ENCODE data around the gene ADGRL2.
A peak's percentile ranks its signal among the peaks of the same experiment; 100 is the strongest.

The ADGRL2 gene

DNA sequence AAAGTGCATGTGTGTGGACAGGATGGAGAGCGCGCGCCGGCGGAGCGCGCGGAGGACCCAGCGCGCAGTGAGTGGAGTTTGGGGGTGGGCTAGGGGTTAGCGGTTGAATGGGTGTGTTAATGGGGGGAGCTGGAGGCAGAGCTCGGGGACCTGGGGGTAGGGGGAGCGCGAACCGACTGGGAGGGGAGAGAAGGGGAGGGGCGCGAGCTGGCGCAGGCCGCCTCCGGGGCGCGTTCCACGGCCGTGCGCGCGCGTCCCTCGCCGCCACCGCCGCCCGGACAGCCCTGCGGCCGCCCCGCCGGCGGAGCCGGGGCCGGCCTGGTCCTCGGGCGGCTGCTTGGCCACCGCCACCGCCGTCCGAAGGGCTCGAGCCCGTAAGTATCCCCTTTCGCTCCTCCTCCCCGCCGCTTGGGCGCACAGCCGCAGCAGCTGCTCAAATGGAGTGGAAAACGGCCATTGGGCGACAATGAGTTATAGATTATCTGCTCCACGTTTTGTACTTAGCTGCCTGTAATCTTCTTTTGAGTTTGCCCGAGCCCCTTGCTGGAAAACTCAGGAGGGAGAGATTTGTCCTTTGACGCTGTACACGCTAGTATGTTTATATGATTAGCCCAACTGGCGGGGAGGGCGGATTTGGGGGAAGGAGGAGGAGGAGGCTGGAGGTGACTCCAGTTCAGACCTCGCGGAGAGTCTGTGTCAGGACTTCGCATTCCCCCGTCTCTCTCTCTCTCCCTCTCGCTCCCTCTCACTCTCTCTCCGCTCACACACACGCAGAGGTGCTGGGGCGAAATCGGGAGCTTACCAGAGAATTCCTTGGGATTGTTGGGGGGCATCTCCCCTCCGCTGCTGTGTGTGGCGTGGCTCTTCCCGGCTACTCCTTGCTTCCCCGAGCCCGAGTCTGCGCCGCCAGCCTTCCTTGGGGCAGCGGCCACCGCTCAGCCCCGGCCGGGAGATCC, at the start of gene ADGRL2:
TSS of gene ADGRL2 (plus strand) at position 240 of the 956 bp plus-strand sequence. CDS start 36,051 bp downstream, outside the sequence.
- DNase-seq: peak; percentile 95

DNA sequence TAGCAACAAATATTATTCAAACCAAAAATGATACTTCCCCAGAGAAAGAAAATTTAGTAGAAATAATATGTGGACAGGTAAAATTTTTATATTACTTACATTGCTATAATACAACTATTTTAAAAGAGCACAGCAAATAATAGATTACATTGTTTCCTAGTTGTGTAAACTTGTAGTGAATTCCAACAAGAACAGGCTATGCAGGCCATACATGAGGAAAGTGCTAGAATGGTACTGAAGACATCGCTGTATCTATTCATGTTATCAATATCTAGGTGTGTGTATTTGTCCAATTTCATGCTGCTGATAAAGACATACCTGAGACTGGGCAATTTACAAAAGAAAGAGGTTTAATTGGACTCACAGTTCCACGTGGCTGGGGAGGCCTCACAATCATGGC, 47.9 kb upstream of the ADGRL2 start:
- no peak for DNase-seq

DNA sequence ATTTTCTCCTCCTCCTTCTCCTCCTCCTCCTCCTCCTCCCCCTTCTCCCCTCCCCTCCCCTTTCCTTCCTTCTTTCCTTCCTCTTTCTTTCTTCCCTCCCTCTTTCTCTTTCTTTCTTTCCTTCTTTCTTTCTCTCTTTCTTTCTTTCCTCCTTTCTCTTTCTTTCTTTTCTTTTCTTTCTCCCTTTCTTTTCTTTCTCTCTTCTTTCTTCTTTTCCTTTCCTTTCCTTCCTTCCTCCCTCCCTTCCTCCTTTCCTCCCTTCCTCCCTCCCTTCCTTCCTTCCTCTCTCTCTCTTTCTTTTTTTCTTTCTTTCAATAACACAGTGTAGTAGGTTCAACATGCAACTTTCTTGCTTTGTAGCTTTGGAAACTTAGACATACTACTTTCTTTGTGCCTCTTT, 46.3 kb upstream of the ADGRL2 start:
- no peak for DNase-seq

DNA sequence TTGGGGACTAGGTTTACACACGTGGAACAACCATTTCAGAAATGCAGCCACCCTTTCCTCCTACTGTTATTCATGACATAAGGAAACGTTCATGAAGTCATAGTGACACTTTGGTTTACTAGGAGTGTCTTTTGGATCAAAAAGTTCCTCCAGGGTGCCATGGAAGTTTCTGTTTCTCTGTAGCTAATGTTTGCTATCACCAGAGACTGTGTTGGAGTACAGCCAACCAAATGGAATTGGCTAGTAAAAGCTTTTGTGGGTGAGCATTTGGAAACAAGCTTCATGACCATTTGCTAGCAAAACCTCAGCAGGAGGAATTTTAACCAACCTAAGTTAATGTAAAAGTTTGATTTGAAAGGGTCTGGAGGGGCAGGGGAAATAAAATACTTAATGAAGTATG, 43.9 kb upstream of the ADGRL2 start:
- no peak for DNase-seq

DNA sequence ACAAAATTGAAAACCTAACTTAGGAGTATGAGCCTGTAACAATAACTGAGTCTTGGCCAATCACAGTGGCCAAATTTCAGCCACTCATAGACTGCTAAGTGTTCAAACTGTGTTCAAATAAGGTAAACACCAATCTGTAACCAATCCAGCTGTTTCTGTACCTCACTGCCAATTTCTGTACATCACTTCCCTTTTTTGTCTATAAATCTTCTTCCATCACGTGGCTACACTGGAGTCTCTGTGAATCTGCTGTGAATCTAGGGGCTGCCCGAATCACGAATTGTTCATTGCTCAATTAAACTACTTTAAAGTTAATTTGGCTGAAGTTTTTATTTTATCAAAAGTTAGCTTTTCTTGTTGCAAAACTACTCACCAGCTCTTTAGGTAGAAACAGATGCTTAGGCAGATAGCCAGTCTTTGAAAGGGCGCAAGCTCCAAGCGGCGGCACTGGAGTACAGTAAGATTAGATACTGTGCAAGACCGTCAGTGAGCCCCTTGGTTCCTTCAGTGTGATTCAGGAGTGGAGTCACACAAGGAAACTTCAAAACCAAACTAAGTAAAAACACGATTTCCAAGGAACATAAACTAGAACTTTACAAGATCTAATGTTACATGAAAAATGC, 43.2 kb upstream of the ADGRL2 start:
- no peak for DNase-seq

DNA sequence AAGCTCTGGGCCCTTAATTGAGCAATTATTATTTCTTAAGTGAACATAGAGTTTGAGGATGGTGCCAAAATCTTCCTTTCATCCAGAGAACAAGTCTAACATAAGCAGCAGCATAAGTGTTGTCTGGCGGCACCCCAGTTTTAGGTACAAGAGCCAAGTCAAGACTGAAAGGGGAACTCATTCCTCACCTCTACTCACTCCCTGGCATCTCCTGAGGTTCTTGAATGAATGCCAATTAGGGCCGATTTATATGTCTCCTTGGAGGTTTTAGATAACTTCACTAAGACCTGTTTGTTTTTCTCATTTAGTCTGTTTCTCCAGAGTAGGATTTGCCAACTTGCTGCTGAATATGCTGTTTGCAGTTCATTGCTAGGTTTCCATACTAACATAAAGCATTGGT, 42.6 kb upstream of the ADGRL2 start:
- DNase-seq: no peak

DNA sequence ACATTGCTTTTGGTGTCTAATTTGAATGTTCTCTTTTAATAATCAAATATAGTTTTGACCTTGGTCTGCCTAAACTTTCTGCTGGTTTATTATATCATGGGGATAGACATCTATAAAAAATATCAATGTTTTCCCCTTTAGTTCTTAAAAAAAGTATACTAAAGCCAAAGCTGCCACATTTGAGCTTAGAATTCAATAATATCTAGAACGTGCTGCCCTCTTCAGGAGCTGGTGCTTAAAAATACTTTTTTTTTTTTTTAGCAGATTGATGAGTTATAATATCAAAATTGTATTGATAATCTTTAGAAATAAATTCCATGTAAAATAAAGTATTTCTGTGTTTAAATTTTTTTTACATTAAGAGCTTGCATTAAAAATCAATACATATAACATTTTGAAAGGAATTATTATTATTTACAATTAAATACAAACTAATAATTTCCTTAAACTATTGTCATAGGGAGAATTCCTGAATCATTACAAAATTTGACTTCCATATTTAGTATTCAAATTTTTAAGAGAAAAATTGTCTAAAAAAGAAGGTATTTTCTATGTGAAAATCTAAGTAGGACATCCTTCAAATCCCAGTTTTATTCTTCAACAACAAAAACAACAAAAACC, 40.1 kb upstream of the ADGRL2 start:
- peak; percentile 5 for DNase-seq

DNA sequence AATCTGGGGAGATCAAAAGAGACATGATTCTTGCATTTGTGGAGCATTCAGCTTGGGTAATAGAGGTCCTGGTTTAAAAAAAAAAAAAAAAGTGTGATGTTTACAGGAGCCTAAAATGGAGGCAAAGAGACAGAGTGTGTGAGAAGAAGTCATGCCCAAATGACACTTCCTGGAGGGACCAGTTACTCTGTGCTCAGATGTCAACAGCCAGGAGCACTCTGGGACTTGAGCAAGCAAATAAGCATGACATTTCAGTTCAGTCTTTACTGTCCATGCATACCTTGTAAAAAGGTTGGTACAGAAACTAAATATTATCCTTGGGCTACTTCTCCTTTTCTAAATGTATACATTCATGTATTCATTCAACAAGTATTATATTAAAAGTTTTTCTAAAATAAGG, 25.2 kb upstream of the ADGRL2 start:
- no peak for DNase-seq

DNA sequence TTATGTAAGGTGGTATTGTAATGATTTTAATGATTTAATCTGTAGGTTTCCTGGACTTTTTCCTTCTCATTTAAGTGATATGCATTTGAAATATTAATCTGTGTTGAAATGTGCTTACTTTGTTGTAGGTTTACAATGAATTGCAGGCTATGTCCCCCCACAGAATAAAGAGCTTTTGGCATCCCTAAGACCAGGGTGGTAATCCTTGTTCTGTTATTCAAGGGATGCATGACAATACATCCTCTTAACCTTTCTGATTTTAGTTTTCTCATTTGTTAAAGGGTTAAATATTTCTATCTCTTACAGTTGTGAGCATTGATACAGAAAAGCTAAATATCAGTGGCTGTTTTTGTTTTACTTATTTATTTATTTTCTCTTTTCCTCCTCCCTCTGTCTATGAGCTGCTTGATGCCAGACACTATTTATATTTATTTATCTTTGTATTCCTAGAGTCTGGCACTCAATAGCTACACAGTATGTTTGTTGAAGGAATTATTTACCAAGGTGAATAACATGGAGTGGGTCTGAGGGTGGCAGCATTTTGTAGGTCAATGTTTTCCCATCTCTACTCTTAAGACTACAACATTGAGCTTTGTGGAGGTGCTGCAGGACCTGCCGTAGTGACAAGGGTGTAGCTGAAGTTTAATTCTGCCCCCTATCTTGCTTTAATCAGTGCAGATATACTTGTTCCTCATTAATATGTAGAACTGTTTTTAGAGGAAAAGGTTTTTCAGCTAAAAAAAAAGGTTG, 19.9 kb upstream of the ADGRL2 start:
- DNase-seq: no peak

DNA sequence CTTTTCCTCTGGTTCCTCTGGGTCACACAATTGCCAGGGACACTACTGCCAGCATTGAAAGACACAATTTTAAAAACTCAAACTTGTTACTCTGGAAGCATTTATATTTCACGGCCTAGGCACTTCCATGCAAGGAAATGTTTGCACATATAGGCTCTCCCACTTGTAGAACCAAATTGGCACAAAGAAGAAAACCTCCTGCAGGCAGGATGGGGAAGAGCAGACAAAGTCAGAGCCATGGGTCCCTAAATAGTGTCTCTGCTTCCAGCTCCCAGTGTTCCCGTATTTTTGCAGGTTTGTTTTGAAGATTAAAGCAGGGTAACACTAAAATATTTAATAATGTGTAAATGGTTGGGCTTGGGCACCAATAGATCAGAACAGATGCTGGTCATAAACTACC, 19.0 kb upstream of the ADGRL2 start:
- no peak for DNase-seq

DNA sequence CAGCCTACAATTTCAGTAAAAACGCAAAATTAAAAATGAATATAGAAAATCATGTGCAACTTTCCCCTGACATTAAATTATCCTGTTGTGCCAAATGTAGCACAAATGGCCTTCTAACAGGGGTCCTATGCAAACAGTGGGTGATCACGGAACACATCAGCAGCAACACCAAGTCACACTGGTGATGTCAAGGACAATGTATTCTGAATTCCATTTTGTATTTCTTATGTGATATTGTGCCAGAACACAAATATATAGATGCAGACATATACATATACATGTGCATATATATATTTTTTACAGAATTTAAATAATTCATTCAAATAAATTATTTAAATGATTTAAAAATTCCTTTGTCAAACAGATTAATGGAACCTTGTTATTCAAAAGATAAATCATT, 8.6 kb upstream of the ADGRL2 start:
- no peak for DNase-seq

DNA sequence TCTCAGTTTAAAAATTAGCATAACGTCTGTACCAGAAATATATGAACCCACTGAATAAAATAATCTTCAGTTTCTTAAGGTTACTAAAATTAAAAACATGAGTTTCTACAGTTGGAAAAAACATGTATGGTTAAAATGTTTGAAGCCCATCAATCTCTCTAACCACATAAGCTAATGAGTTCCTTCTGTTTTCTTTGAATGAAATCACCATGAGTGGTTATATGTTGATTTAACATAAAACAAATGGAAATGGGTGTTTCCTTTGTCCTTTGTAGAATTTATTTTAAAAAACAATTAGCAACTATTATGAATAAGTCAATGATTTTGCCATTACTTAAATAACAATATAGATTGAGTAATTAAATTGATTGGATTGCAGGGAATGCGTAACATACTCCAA, 3.0 kb upstream of the ADGRL2 start:
- no peak for DNase-seq

DNA sequence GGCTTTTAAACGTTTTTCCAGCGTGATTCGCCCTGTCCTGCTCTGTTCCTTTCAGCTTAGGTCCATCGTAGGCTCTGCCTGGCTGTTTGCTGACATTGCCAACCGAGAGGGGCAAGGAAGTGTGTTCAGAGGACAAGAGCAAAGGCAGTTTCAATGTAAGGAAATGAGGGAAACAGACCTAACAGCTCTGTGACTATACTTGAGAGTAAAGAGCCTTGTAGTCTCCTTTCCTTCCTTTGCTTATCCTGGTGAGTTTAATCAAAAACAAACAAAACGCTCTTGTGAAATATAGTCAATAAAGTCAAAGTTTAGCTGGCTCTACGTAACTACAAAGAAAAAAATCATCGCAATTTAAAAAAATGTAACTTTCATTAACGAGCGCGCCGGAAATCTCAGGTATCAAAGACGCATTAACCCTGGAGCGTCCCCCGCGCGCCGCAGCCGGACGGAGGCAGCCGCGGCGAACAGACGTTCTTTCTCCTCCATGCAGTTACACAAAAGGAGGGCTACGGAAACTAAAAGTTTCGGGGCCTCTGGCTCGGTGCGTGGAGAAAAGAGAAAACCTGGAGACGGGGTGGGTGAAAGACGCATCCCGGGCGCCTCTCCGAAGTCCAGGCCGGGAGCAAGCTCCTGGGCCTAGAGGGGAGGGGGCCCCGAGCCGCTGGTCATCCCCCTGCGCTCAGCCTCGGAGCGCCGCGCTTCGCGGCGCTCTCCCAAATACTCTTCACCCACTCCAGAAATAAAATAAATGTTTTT, 617 bp upstream of the ADGRL2 start:
- peak; percentile 49 for DNase-seq

DNA sequence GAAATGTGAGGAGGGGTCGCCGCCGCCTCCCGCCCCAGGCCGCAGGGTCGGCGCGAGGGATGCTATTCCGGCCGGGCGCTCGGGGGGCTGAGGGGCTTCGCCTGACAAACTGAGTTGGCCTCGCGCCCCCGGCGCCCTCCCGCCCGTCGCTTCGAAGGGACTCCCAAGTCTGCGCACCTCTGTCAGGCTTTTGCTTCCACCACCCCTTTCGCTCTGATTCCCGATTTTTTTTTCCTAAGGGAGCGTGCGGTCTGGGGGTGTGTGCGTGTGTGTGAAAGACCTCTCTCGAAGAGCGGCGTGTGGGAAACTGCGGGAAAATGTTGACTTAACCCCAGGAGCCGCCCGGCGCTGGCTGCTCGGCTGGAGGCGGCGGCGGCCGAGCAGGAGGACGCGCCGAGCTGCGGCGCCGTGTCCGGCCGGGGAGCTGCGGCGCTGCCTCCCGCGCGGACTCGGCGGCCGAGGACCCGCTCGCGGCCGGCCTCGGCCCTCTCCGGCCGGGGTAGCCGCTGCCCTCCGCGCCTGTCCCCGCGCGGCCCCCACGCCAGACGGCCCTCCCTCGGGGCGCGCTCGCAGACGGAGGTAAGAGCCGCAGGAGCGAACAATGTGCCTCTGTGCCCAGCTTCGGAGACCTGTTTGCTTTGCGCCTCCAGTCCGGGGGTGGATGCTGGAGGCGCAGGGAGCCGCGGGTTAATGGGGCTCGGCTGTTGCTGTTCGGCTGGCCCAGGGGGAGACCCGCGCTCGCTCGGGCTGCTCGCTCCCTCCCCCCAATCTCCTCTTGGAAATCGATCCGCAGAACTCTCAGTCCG, 1.1 kb downstream of the ADGRL2 start:
- DNase-seq: no peak

DNA sequence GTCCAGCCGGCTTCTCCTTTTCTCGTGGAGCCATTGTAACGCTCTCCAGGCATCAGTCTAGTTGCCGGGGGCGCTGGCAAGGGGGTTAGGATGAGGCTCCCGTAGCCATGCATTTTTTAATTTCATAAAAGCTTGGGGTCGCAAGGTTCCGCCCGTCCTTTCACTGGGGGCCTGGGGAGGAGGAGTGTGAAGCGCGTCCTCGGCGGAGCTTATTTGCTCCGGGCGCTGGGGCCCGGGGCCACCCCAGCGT, 1.6 kb downstream of the ADGRL2 start:
- DNase-seq: no peak

DNA sequence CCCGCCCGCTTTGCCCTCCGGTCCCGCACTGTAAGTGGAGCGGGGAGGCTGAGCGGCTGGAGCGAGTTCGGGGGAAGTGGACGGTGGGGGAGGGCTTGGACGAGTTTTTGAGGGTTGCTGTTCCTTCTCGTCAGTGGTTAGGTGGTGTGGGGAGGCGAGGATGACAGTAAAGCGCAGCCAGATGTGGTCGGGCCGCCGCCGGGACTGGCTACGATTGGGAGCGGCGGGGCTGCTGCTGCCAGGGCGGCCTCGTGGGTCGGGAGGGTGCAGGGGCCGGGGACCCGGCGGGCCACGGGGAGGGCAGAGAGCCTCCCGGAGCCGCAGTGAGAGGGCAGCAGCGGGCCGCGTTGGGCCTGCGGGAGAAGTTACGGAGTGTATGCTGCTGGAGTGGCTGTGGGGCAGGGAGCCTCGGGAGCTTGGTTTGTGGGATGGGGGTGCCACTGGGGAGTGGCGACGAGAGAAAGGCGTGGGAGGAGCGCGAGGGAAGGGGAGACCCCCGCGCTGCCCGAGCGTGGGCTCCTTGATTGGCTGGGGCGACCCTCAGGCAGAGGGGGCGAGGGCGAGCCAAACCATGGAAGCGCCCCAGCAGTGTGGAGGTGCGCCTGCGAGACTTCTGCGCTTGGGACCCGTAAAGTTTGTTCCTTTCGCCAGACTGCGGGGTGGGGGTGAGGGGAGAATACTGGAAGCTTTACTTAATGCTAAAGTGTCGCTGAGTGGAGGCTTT, 2.1 kb downstream of the ADGRL2 start:
- peak; percentile 50 for DNase-seq

DNA sequence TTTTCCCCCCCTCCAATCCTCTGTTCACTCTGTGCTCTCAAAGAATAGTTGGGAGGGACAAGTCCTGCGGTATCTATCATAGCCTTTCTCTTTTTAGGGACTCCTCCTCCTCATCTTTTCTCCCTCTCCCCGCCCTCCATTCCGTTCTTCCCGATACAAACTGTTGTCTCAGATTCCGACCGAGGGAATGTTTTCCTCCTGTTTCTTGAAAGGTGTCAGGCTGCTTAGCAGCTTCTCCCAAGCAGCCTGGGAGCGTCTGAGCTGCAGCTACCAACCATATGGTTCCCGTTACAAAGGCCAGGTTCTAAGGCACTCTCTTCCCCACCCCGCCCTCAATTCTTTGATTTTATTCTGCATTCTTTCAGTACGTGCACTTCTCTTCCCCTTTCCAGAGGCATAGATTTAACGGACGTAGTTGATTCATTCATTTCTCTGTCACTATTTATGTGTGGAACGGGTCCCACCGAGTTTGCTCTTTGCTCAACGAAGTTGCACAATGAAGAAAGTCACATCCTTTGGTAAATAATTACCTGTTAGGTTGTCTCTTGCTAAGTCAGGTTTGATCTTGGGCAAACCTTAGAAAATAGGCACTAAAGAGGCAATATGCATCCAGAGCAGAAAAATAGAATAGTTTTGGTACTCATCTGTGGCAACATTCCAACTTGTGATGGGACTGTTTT, 2.8 kb downstream of the ADGRL2 start:
- DNase-seq: peak; percentile 50

DNA sequence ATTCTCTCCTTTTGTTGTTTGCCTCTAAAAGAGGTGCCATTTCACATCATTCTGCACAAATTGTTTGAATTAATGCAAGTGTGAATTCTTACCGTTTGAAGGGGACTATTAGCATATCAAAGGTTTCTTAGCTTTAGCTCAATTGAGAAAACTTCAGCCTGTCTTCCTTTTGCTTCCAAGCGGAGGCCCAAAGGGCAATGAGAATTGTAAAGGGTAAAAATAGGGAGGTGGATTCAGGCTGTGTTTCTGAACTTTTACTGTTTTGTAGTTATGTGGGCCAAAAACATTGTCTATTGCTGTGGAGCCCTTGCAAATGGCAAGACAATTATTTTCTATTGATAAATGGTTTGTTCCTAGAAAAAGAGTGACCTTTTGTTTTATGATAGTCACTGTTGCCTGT, 3.6 kb downstream of the ADGRL2 start:
- no peak for DNase-seq

DNA sequence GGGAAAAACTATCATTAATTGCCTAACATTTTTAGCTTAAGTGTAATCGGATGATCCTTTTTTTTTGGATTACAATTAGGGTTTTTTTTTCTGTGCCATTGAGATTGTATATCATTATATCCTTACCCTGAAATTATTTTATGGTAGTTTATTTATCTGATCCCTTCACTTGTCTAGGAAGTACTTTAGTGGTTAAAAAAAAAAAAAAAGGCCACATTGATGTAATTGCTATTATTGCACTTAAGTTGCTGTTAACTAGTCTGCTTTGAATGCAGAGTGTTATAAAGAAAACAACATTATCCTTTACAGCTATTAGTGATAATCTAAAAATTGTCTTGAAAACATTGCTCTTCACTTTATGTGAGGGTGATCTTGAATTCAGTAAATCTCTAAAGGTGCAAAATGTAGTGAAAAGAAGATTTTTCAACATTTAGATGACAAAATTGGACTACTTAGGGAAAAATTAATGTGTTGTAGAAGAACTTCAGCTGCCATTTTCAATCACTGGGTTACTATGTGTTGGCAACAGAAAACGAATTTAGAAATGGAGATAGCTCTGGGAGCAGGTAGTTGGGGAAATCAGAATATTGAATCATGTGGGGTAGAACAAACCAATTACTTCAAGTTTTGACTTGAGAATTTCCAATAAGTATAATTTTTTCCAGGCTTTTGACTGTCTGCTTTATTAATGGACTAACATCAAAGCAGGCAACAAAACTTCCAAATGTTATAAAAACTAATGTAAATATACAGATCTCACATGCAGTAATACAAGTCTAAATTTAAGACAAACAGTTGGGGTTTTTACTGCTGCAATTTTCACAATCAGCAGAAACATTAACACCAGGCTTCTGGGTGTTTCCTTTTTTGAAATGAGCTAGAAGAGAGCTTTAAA, 5.0 kb downstream of the ADGRL2 start:
- no peak for DNase-seq

DNA sequence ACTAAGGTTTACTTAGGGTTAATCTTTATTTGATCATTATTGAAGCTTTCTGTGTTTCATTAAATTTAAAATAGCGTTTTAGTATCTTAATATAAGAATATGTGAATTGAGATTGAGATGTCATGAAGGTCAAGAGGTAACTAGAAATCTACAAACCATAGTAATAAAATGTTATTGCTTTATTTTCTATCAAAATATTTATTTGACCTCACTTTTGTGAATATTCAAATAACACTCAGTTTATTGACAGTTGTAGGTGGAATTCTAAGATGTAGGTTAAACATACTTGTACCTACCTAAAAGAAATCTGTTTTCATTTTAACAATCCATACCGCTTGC, 5.7 kb downstream of the ADGRL2 start:
- no peak for DNase-seq
